ENCODE data around the gene RIMS3. TPM values are rescaled to one million over a fixed set of nuclear protein-coding genes. Genes with fewer than 3 reads are reported as not detected.
A peak's percentile ranks its signal among the peaks of the same experiment; 100 is the strongest.

The RIMS3 gene
- total RNA-seq, 6 donors from 2014 or later: 2.7 to 9.9 (median 3.5) TPM

GRCh38 chr1:40648928-40649591, 16.4 kb downstream of the RIMS3 start:
- no peaks in the 10 kb centered on the region for H3K9me3 ChIP-seq
- ATAC-seq (ENCODE audit: low FRiP score in 2 of 2) (no peak), DNase-seq (peak in 1 of 2 donors; percentile 40)
- TF ChIP-seq CTCF (IDR thresholded peaks at IDR 0.05) (no peak), POLR2A (IDR thresholded peaks at IDR 0.05) (no peak), EP300 (IDR thresholded peaks at IDR 0.05) (no peak), POLR2AphosphoS5 (IDR thresholded peaks at IDR 0.05) (no peak)
- WGBS, 2 donors: 72 to 100% methylated on average over 1 to 13 of the region's 15 CpGs
- H3K4me3 ChIP-seq: no peak overlapping the region
- H3K27ac ChIP-seq: peak overlapping the region in 2 of 4 donors; percentile 35 to 72
- no peaks in the 10 kb centered on the region for H3K27me3 ChIP-seq
- peaks cover 6 to 9% (median 8%) of the 10 kb centered on the region in 4 donors for H3K4me1 ChIP-seq
- H3K36me3 ChIP-seq: no peaks in the 10 kb centered on the region

DNA sequence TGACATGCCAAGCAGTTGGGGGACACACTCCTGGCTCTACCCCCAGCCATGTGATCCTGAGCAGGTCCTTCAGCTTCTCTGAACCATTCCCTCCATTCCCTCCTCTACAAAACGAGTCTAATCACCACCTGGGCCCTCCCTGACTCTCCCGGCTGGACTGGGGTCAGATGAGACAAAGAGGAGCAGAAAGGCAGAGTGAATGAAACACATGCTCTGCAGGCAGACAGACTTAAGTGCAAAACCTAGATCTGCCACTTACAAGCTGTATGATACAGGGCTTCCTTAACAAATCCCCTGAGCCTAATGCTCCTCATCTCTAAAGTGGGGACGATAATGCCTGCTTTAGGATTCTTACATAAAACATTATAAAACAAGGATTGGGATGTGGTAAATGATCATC, 17.3 kb downstream of the RIMS3 start:
- TF ChIP-seq POLR2A (IDR thresholded peaks at IDR 0.05): no peak
- TF ChIP-seq CTCF (IDR thresholded peaks at IDR 0.05): no peak
- TF ChIP-seq EP300 (IDR thresholded peaks at IDR 0.05): no peak
- no peak for TF ChIP-seq POLR2AphosphoS5 (IDR thresholded peaks at IDR 0.05)
- no peak overlapping the region for H3K27ac ChIP-seq
- H3K4me3 ChIP-seq: no peak overlapping the region
- no peak for ATAC-seq (ENCODE audit: low FRiP score in 2 of 2)
- H3K27me3 ChIP-seq: no peaks in the 10 kb centered on the region
- 87 to 90% methylated on average over 3 of the region's 3 CpGs for WGBS, 2 donors
- no peaks in the 10 kb centered on the region for H3K9me3 ChIP-seq
- no peak for DNase-seq
- no peaks in the 10 kb centered on the region for H3K36me3 ChIP-seq
- peaks cover 6 to 9% (median 7%) of the 10 kb centered on the region in 4 donors for H3K4me1 ChIP-seq

- WGBS, 2 donors: 79 to 84% methylated on average over 5 of the region's 5 CpGs
- no peaks in the 10 kb centered on the region for H3K36me3 ChIP-seq
- DNase-seq (no peak), ATAC-seq (ENCODE audit: low FRiP score in 2 of 2) (no peak)
- no peaks in the 10 kb centered on the region for H3K9me3 ChIP-seq
- H3K4me3 ChIP-seq: no peak overlapping the region
- no peaks in the 10 kb centered on the region for H3K27me3 ChIP-seq
- H3K27ac ChIP-seq: no peak overlapping the region
- H3K4me1 ChIP-seq: peaks cover 6 to 9% (median 7%) of the 10 kb centered on the region in 4 donors
- TF ChIP-seq POLR2A (IDR thresholded peaks at IDR 0.05) (no peak), POLR2AphosphoS5 (IDR thresholded peaks at IDR 0.05) (no peak), CTCF (IDR thresholded peaks at IDR 0.05) (no peak), EP300 (IDR thresholded peaks at IDR 0.05) (no peak)
Observed at GRCh38 chr1:40646315-40646714, 19.2 kb downstream of the RIMS3 start.

DNA sequence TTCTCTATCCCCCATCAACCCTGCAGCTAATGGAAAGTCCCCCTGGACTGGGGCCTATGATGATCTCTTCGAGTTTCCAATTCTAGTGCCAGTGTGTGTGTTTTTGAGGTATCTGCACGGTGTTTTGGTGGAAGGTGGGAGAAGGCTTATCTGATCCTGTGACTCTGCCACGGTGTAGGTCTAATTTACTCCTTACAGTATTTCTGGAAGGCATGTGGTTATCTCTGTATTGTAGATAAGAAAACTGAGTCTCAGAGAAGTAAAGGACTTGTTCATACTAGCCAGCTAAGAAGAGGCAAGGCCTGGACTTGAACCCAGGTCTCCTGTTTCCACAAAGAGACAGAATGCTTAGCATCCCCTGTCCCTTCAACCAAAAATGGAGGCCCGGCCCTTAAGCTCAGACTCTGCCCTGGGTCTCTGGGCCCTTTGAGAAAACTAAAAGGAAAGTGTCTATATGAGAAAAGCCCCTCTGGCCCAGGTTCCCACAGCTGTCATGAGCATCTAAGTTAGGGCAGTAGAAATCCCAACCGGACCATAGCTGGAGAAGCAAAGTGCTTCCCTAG, 20.3 kb downstream of the RIMS3 start:
- H3K4me3 ChIP-seq: no peak overlapping the region
- H3K9me3 ChIP-seq: no peaks in the 10 kb centered on the region
- H3K27me3 ChIP-seq: no peaks in the 10 kb centered on the region
- H3K27ac ChIP-seq: no peak overlapping the region
- WGBS, 2 donors: 85 to 86% methylated on average over 5 of the region's 5 CpGs
- no peaks in the 10 kb centered on the region for H3K36me3 ChIP-seq
- ATAC-seq (ENCODE audit: low FRiP score in 2 of 2): no peak
- TF ChIP-seq POLR2AphosphoS5 (IDR thresholded peaks at IDR 0.05) (no peak), EP300 (IDR thresholded peaks at IDR 0.05) (no peak)
- no peak for DNase-seq
- H3K4me1 ChIP-seq: peaks cover 6 to 9% (median 7%) of the 10 kb centered on the region in 4 donors

GRCh38 chr1:40641601-40642242, 23.8 kb downstream of the RIMS3 start:
- Histone ChIP-seq H3K4me1 (no peaks in the 10 kb centered on the region), H3K4me3 (no peak overlapping the region), H3K27ac (no peak overlapping the region), H3K9me3 (no peaks in the 10 kb centered on the region), H3K36me3 (no peaks in the 10 kb centered on the region), H3K27me3 (no peaks in the 10 kb centered on the region)
- DNase-seq: peak in 1 of 2 donors; percentile 60
- ATAC-seq (ENCODE audit: low FRiP score in 2 of 2): no peak
- WGBS, 2 donors: 93% methylated on average over 4 to 18 of the region's 18 CpGs
- TF ChIP-seq CTCF (IDR thresholded peaks at IDR 0.05) (no peak), EP300 (IDR thresholded peaks at IDR 0.05) (no peak), POLR2A (IDR thresholded peaks at IDR 0.05) (no peak), POLR2AphosphoS5 (IDR thresholded peaks at IDR 0.05) (no peak)
